Neural cell (in vitro differentiated cells): ENCODE data around the gene PCNX4. TPM values are rescaled to one million over a fixed set of nuclear protein-coding genes. Genes with fewer than 3 reads are reported as not detected.
A peak's percentile ranks its signal among the peaks of the same experiment; 100 is the strongest.

Source experiments
- H2AFZ ChIP-seq: fragments of 200-600, 300-800 bp; sonication (generic), shearing (Covaris generic); 2 replicates; pipeline ENCODE4 v1.6.0; 2014; ENCODE audit warnings: low read depth, mild to moderate bottlenecking, antibody characterized with exemption, low read length, moderate library complexity
- H3F3A ChIP-seq: fragments of 200-600 bp; shearing (Covaris generic); 2 replicates; pipeline ENCODE4 v1.6.1; 2016; ENCODE audit warnings: mild to moderate bottlenecking, moderate library complexity, mixed read lengths, antibody characterized with exemption, low read length; ENCODE audit not compliant: insufficient read depth, poor library complexity, severe bottlenecking
- H3K27ac ChIP-seq: fragments of 200-600, 300-800 bp; sonication (generic), shearing (Covaris generic); 2 replicates; pipeline ENCODE4 v1.5.1; 2014; ENCODE audit warnings: mild to moderate bottlenecking, low read length, moderate library complexity
- H3K27me3 ChIP-seq: fragments of 300-800, 200-600 bp; sonication (generic), shearing (Covaris generic); 2 replicates; pipeline ENCODE4 v1.6.0; 2014; ENCODE audit warnings: mild to moderate bottlenecking, low read depth, low read length, moderate library complexity; ENCODE audit not compliant: insufficient read depth
- H3K36me3 ChIP-seq: fragments of 300-800, 200-600 bp; sonication (generic), shearing (Covaris generic); 2 replicates; pipeline ENCODE4 v1.5.1; 2014; ENCODE audit warnings: mild to moderate bottlenecking, antibody characterized with exemption, low read length, moderate library complexity; ENCODE audit not compliant: insufficient read depth
- H3K4me2 ChIP-seq: fragments of 300-800, 200-600 bp; sonication (generic), shearing (Covaris generic); 2 replicates; pipeline ENCODE4 v1.6.0; 2014; ENCODE audit warnings: mild to moderate bottlenecking, low read length
- H3K4me3 ChIP-seq: fragments of 300-800, 200-600 bp; sonication (generic), shearing (Covaris generic); 2 replicates; pipeline ENCODE4 v1.5.1; 2014; ENCODE audit warnings: mild to moderate bottlenecking, low read length, moderate library complexity
- H3K79me2 ChIP-seq: fragments of 200-600 bp; shearing (Covaris generic); replicated peaks from 2 replicates; pipeline ENCODE4 v1.6.0; 2014; ENCODE audit warnings: mild to moderate bottlenecking, low read length, moderate library complexity; ENCODE audit not compliant: insufficient read depth
- H3K9ac ChIP-seq: fragments of 300-800, 200-600 bp; sonication (generic), shearing (Covaris generic); 2 replicates; pipeline ENCODE4 v1.6.1; 2016; ENCODE audit warnings: mild to moderate bottlenecking, low read length, mixed read lengths
- H3K9me2 ChIP-seq: fragments of 200-600 bp; shearing (Covaris generic); 2 replicates; pipeline ENCODE4 v1.6.1; 2016; ENCODE audit warnings: mild to moderate bottlenecking, low read length, mixed read lengths; ENCODE audit not compliant: insufficient read depth
- H3K9me3 ChIP-seq: fragments of 200-600, 300-800 bp; sonication (generic), shearing (Covaris generic); 2 replicates; pipeline ENCODE4 v1.6.1; 2016; ENCODE audit warnings: mild to moderate bottlenecking, mixed run types, low read length, moderate library complexity, mixed read lengths
- H4K20me1 ChIP-seq: fragments of 200-600 bp; shearing (Covaris generic); 2 replicates; pipeline ENCODE4 v1.6.1; 2016; ENCODE audit warnings: mild to moderate bottlenecking, mixed run types; ENCODE audit not compliant: insufficient read depth
- EP300 ChIP-seq: fragments of 450-650 bp; conservative IDR thresholded peaks from 2 replicates; pipeline ENCODE4 v1.6.1; 2014; ENCODE audit warnings: antibody characterized with exemption, mild to moderate bottlenecking, moderate library complexity; ENCODE audit not compliant: poor library complexity, severe bottlenecking
- EZH2 ChIP-seq: fragments of 200-600, 300-800 bp; shearing (Covaris generic), sonication (generic); IDR thresholded peaks from 2 replicates; pipeline ENCODE4 v1.6.1; 2014; ENCODE audit warnings: antibody characterized with exemption, low read length, borderline replicate concordance, mild to moderate bottlenecking; ENCODE audit not compliant: insufficient read depth, poor library complexity, severe bottlenecking
- MXI1 ChIP-seq: fragments of 450-650 bp; conservative IDR thresholded peaks from 2 replicates; pipeline ENCODE4 v1.6.1; 2014; ENCODE audit warnings: antibody characterized with exemption, mild to moderate bottlenecking; ENCODE audit not compliant: poor library complexity, severe bottlenecking
- POLR2AphosphoS5 ChIP-seq: IDR thresholded peaks from 2 replicates; pipeline ENCODE4 v1.6.1; 2012
- RAD21 ChIP-seq: fragments of 450-650 bp; conservative IDR thresholded peaks from 2 replicates; pipeline ENCODE4 v1.6.1; 2014; ENCODE audit warnings: antibody characterized with exemption, mild to moderate bottlenecking, moderate library complexity
- SMC3 ChIP-seq: fragments of 450-650 bp; conservative IDR thresholded peaks from 2 replicates; pipeline ENCODE4 v1.6.1; 2014; ENCODE audit warnings: antibody characterized with exemption, mild to moderate bottlenecking, moderate library complexity; ENCODE audit not compliant: poor library complexity
- TAF1 ChIP-seq: IDR thresholded peaks from 2 replicates; pipeline ENCODE4 v1.6.1; 2012; ENCODE audit warnings: low read depth
- polyA plus RNA-seq: library from polyadenylated mRNA; depleted of rRNA; stranded (reverse); fragments of >200 nt; gene quantifications from 2 replicates; pipeline ENCODE4 v1.2.3, GENCODE V29; 2014
- TF ChIP-seq, protein P1 (sequence below): IDR thresholded peaks from 2 replicates; pipeline ENCODE4 v1.6.1; 2012; ENCODE audit warnings: borderline replicate concordance
- TF ChIP-seq, protein P2 (sequence below): fragments of 450-650 bp; IDR thresholded peaks from 2 replicates; pipeline ENCODE4 v1.5.1; 2014; ENCODE audit warnings: antibody characterized with exemption, mild to moderate bottlenecking, moderate library complexity; ENCODE audit not compliant: poor library complexity, severe bottlenecking

PCNX4 gene
- polyA plus RNA-seq, 1 donor from 2014 or later, result 117 TPM

DNA sequence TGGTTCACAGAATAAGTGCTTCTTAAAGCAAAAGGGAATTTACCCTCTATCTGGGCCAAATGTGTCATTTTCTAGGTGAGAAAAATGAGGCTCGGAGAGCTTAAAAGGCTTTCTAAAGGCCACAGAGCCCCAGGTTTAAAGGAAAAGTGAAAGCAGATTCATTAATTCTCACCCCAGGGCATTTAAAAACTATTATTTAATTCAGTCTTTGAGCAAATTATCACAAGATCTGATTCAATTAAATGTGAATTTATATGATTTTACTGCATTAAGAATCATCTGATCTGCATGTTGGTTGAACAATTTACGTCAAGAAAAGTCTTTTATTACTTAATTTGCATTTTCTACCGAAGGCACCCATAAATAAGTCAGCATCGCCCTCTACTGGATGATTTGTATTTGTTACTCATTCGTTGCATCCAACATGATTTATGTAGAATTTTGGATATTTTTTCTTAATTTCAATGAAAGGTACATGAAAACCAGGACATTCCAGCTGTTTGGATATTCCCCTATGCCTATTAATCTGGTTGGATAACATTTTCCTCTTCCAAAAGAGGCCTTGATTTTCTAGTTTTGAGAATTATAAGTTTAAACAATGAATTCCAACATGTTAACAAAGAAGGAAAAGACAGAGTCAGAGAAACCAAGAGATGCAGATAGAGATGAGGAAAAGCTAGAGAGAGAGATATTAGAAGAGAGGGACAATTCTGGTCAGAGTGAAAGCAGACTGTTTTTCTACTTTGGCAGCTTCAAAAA lies 92.6 kb downstream of the PCNX4 start:
- no peak overlapping the region for H3K27ac ChIP-seq
- H3F3A ChIP-seq, result no peaks in the 10 kb centered on the region
- no peaks in the 10 kb centered on the region for H3K79me2 ChIP-seq
- no peaks in the 10 kb centered on the region for H3K36me3 ChIP-seq
- no peak overlapping the region for H3K4me2 ChIP-seq
- no peak overlapping the region for H2AFZ ChIP-seq
- TF ChIP-seq, protein P1, sequence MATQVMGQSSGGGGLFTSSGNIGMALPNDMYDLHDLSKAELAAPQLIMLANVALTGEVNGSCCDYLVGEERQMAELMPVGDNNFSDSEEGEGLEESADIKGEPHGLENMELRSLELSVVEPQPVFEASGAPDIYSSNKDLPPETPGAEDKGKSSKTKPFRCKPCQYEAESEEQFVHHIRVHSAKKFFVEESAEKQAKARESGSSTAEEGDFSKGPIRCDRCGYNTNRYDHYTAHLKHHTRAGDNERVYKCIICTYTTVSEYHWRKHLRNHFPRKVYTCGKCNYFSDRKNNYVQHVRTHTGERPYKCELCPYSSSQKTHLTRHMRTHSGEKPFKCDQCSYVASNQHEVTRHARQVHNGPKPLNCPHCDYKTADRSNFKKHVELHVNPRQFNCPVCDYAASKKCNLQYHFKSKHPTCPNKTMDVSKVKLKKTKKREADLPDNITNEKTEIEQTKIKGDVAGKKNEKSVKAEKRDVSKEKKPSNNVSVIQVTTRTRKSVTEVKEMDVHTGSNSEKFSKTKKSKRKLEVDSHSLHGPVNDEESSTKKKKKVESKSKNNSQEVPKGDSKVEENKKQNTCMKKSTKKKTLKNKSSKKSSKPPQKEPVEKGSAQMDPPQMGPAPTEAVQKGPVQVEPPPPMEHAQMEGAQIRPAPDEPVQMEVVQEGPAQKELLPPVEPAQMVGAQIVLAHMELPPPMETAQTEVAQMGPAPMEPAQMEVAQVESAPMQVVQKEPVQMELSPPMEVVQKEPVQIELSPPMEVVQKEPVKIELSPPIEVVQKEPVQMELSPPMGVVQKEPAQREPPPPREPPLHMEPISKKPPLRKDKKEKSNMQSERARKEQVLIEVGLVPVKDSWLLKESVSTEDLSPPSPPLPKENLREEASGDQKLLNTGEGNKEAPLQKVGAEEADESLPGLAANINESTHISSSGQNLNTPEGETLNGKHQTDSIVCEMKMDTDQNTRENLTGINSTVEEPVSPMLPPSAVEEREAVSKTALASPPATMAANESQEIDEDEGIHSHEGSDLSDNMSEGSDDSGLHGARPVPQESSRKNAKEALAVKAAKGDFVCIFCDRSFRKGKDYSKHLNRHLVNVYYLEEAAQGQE, result no peak
- TF ChIP-seq, protein P2, sequence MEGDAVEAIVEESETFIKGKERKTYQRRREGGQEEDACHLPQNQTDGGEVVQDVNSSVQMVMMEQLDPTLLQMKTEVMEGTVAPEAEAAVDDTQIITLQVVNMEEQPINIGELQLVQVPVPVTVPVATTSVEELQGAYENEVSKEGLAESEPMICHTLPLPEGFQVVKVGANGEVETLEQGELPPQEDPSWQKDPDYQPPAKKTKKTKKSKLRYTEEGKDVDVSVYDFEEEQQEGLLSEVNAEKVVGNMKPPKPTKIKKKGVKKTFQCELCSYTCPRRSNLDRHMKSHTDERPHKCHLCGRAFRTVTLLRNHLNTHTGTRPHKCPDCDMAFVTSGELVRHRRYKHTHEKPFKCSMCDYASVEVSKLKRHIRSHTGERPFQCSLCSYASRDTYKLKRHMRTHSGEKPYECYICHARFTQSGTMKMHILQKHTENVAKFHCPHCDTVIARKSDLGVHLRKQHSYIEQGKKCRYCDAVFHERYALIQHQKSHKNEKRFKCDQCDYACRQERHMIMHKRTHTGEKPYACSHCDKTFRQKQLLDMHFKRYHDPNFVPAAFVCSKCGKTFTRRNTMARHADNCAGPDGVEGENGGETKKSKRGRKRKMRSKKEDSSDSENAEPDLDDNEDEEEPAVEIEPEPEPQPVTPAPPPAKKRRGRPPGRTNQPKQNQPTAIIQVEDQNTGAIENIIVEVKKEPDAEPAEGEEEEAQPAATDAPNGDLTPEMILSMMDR, result peak; percentile 92
- TF ChIP-seq RAD21, result peak; percentile 91
- no peak for TF ChIP-seq POLR2AphosphoS5
- TF ChIP-seq TAF1, result no peak
- TF ChIP-seq SMC3, result peak; percentile 84
- TF ChIP-seq EZH2, result no peak
- TF ChIP-seq EP300, result no peak
- no peak for TF ChIP-seq MXI1
- H3K27me3 ChIP-seq, result no peaks in the 10 kb centered on the region
- H3K9me3 ChIP-seq, result no peaks in the 10 kb centered on the region
- no peaks in the 10 kb centered on the region for H3K9me2 ChIP-seq
- H3K9ac ChIP-seq, result no peak overlapping the region
- H3K4me3 ChIP-seq, result no peak overlapping the region
- H4K20me1 ChIP-seq, result no peaks in the 10 kb centered on the region

DNA sequence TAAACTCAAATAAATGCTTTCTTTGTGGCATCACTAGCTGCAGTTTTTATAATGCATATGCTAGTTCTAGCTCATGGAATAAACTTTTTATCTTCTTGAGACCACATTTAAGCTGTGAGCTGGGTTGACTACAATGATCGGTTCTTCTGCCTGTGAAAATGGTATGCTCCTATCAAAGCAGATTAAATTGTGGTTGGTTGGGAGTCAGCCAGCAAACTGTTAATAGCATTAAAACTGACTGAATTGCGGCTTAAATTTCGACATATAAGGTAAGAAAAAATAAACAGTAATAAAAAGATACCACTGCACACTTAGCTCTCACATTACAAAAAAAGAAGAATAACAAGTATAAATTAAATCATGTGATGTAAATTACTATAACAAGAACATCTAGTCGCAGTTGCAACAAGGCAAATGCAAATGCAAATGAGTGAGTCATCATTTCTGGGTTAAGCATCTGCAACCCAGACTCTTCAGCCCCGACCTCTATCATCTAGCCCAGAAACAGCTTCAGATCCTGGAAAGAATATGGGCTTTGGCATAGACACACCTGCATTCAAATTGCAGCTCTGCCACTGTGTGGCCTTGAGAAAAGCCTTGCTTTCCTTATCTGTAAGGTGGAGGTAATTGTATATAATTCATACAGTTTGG lies 93.3 kb downstream of the PCNX4 start:
- TF ChIP-seq, protein P1, result no peak
- no peak for TF ChIP-seq POLR2AphosphoS5
- TF ChIP-seq RAD21, result no peak
- no peak for TF ChIP-seq TAF1
- TF ChIP-seq MXI1, result no peak
- no peak for TF ChIP-seq SMC3
- no peak for TF ChIP-seq EZH2
- TF ChIP-seq EP300, result no peak
- TF ChIP-seq, protein P2, result no peak
- Histone ChIP-seq H3K4me2 (no peak overlapping the region), H3K79me2 (no peaks in the 10 kb centered on the region), H3F3A (peaks cover 4% of the 10 kb centered on the region), H4K20me1 (no peaks in the 10 kb centered on the region), H3K4me3 (no peak overlapping the region), H3K27ac (no peak overlapping the region), H3K27me3 (no peaks in the 10 kb centered on the region), H3K36me3 (no peaks in the 10 kb centered on the region), H3K9me2 (no peaks in the 10 kb centered on the region), H2AFZ (no peak overlapping the region), H3K9me3 (no peaks in the 10 kb centered on the region), H3K9ac (no peak overlapping the region)
